Ovary (tissue), 9 donors: Measurements from ENCODE around the gene SLC11A2. TPM values are rescaled to one million over a fixed set of nuclear protein-coding genes. Genes with fewer than 3 reads are reported as not detected.

Experiments used
- DNase-seq, 5 donors: peaks; one replicate each; pipeline ENCODE4 v3.0.0-alpha.2; 2019 to 2020
- H3K27ac ChIP-seq, 2 donors: fragments of 200-600 bp; one replicate each; pipeline versions ENCODE4 v1.5.1 to v1.8.0; 2019 to 2022
- H3K27me3 ChIP-seq: fragments of 200-600 bp; one replicate; pipeline ENCODE4 v1.8.0; 2022
- H3K36me3 ChIP-seq: fragments of 200-600 bp; sonication (generic); one replicate; pipeline ENCODE4 v1.5.1; 2019
- H3K4me1 ChIP-seq: one replicate; pipeline ENCODE4 v1.8.1; 2013; ENCODE audit warnings: mild to moderate bottlenecking, moderate library complexity; ENCODE audit not compliant: insufficient read depth
- H3K4me3 ChIP-seq: fragments of 200-600 bp; sonication (generic); one replicate; pipeline ENCODE4 v1.5.1; 2017
- H3K9me3 ChIP-seq, 2 donors: fragments of 200-600 bp in 1 of 2; sonication (generic) in 1 of 2; one replicate each; pipeline versions ENCODE4 v1.5.1 to v1.8.1; 2013 to 2019; ENCODE audit warnings: mild to moderate bottlenecking in 1 of 2, moderate library complexity in 1 of 2
- EP300 ChIP-seq: sonication (generic); formaldehyde crosslinking; IDR thresholded peaks from one replicate; pipeline ENCODE4 v1.6.1; 2017; ENCODE audit warnings: antibody characterized with exemption
- POLR2A ChIP-seq: fragments of 450-650 bp; IDR thresholded peaks from one replicate; pipeline ENCODE4 v1.6.1; 2017; ENCODE audit warnings: antibody characterized with exemption, mild to moderate bottlenecking, moderate library complexity
- WGBS, 3 donors: extraction: QIAGEN DNeasy Blood & Tissue Kit in 1 of 3; methylation state at CpG; one replicate each; pipeline versions ENCODE4 v1.1.5 to v1.1.7; 2013 to 2017; 5-methylcytosine and 5-hydroxymethylcytosine counted together
- intact Hi-C, 4 donors: fragments of 100-400 bp; cut with DNase I; formaldehyde crosslinking; loops; one replicate each; pipeline versions ENCODE4 v1.11.0 to v1.15.1; 2022 to 2023
- polyA plus RNA-seq, 2 donors: library from polyadenylated mRNA; stranded (reverse); fragments of 200-250 nt in 1 of 2; fragments of 350-450 nt in 1 of 2; fragmentation: Illumina TruSeq in 1 of 2; extraction: RNeasy Lipid Tissue Mini Kit (QIAGEN cat#74804) in 1 of 2; gene quantifications; one replicate each; pipeline ENCODE4 v1.2.3, GENCODE V29; 2013 to 2014
- total RNA-seq, 7 donors: library from RNA; depleted of rRNA in 2 of 7; stranded (reverse); fragments of >200 nt in 2 of 7; fragmentation: NEBNext Ultra II Directional in 3 of 7; extraction: Animal tissue kit (Norgen Biotek cat#: 25700) in 3 of 7; gene quantifications; one replicate each; pipeline versions ENCODE4 v1.1.0 to v1.2.4, GENCODE V29; 2016 to 2023
- TF ChIP-seq, protein P1 (sequence below), 3 donors: fragments of 450-650 bp in 2 of 3; fragments of 200-600 bp in 1 of 3; IDR thresholded peaks; one replicate each; pipeline versions ENCODE4 v1.5.1 to v1.8.0; 2016 to 2022; ENCODE audit warnings: antibody characterized with exemption in 3 of 3, mild to moderate bottlenecking in 1 of 3
- donor health status: DM: no; HTN: no; CAD: no; lungs with moderate emphysema.
- donor health status: DM: no; HTN: no; CAD: no.
- donor health status: Bipolar disorder and iron deficiency.
- donor health status: DM: yes; HTN: yes; CAD: no.
- donor health status: DM: no; HTN: no; CAD: no.
- donor health status: DM: yes; HTN: yes; CAD: no.

SLC11A2 gene
- total and polyA plus RNA-seq, 9 donors = 13.6 to 48.8 (median 38.7) TPM

DNA sequence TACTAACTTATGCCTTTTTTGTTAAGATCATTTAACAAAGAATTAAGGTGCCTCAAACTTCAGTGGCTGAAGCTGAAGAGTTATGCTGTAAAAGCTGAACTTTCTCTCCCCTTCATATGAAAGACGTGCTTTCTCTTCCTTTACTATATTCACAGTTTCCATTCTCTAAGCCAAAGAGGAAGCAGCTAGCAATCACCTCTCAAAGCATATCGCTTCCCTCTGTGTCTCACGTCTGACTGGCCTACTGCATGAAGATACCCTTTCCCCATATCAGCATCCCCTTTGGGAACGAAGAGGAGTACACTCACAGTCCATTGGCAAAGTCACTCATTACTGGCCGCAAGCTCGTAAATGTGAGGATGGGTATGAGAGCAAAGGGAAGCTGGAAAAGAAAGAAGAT lies 34.9 kb downstream of the SLC11A2 start:
- DNase-seq = no peak
- WGBS, 3 donors = 82 to 90% (median 88%) methylated on average over 6 of the region's 6 CpGs
- Histone ChIP-seq H3K4me1 (no peaks in the 10 kb centered on the region), H3K27me3 (no peaks in the 10 kb centered on the region), H3K36me3 (no peaks in the 10 kb centered on the region), H3K27ac (no peak overlapping the region), H3K9me3 (no peaks in the 10 kb centered on the region), H3K4me3 (no peak overlapping the region)
- intact Hi-C loops = loop anchor here in 1 of 4 donors (2.0 kb wide), 1 partner anchor 168 kb away; no protein-coding TSS in a partner anchor
- TF ChIP-seq, protein P1, sequence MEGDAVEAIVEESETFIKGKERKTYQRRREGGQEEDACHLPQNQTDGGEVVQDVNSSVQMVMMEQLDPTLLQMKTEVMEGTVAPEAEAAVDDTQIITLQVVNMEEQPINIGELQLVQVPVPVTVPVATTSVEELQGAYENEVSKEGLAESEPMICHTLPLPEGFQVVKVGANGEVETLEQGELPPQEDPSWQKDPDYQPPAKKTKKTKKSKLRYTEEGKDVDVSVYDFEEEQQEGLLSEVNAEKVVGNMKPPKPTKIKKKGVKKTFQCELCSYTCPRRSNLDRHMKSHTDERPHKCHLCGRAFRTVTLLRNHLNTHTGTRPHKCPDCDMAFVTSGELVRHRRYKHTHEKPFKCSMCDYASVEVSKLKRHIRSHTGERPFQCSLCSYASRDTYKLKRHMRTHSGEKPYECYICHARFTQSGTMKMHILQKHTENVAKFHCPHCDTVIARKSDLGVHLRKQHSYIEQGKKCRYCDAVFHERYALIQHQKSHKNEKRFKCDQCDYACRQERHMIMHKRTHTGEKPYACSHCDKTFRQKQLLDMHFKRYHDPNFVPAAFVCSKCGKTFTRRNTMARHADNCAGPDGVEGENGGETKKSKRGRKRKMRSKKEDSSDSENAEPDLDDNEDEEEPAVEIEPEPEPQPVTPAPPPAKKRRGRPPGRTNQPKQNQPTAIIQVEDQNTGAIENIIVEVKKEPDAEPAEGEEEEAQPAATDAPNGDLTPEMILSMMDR (IDR thresholded peaks at IDR 0.05) = no peak
- no peak for TF ChIP-seq POLR2A
- TF ChIP-seq EP300 = no peak

DNA sequence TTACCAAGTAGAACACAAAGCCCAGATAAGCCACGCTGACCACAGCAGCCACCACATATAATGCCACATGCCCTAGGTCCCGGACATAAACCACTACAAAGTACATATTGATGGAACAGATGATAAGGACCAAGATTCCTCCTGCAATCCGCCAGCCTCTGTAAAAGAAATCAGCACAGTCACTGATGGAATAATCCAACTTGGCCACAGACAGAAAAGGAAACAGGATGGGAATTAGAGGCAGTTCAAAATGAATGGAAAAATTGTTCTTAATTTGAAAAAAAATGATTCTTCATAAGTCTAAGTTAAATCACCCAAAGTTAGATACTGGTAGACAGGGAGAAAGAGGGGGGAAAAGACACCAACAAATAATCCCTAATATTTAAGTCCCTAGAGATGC lies 35.4 kb downstream of the SLC11A2 start:
- no peak overlapping the region for H3K27ac ChIP-seq
- TF ChIP-seq POLR2A (no peak), EP300 (no peak)
- TF ChIP-seq, protein P1 (IDR thresholded peaks at IDR 0.05) = no peak
- H3K36me3 ChIP-seq = no peaks in the 10 kb centered on the region
- 92 to 95% (median 93%) methylated on average over 3 of the region's 3 CpGs for WGBS, 3 donors
- intact Hi-C loops = loop anchor here in 1 of 4 donors (2.0 kb wide), 1 partner anchor 168 kb away; no protein-coding TSS in a partner anchor
- DNase-seq = no peak
- H3K27me3 ChIP-seq = no peaks in the 10 kb centered on the region
- no peaks in the 10 kb centered on the region for H3K9me3 ChIP-seq
- no peak overlapping the region for H3K4me3 ChIP-seq
- no peaks in the 10 kb centered on the region for H3K4me1 ChIP-seq

DNA sequence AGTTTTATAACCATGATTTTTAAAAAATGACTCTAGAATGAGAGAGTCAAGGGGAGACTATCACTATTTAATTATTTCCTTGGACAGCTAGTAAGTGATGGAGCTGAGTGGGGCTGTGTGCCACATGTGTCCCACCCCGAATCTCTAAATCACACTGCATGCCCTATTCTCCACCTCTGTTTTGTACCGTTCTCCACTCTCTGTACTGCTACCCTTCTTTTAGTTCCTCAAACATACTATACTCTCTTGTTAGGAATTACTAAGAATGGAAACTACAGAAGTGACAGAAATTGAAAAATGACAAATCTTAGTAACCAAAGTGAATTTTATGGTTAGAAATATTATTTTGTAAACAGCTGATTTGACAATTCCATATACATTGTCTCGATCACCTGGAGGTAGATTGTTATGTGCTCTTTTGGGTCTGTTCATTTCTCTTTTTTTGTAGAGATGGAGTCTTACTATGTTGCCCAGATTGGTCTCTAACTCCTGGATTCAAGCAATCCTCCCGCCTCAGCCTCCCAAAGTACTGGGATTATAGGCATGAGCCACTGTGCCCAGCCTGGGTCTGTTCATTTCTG lies 35.9 kb downstream of the SLC11A2 start:
- no peak for DNase-seq
- WGBS, 3 donors = 83 to 89% (median 89%) methylated on average over 4 of the region's 4 CpGs
- intact Hi-C loops = loop anchor here in 1 of 4 donors (2.0 kb wide), 1 partner anchor 167 kb away; no protein-coding TSS in a partner anchor
- Histone ChIP-seq H3K27me3 (no peaks in the 10 kb centered on the region), H3K9me3 (no peaks in the 10 kb centered on the region), H3K4me3 (no peak overlapping the region), H3K36me3 (no peaks in the 10 kb centered on the region), H3K4me1 (no peaks in the 10 kb centered on the region), H3K27ac (no peak overlapping the region)
- TF ChIP-seq POLR2A = no peak
- TF ChIP-seq, protein P1 (IDR thresholded peaks at IDR 0.05) = no peak
- TF ChIP-seq EP300 = no peak

DNA sequence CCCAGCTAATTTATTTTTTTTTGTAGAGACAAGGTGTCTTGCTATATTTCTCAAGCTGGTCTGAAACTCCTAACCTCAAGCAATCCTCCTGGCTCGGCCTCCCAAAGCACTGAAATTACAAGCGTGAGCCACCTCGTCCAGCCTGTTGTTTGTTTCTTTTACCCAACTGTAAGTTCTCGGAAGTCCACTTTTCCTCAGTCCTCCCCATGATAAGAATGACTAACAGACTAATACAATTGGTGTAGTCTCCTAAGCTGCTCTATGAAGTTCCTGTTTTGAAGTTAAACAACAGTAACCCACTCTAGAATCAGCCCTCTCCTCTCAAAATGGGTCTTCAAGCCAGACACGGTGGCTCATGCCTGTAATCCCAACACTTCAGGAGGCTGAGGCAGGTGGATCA lies 37.3 kb downstream of the SLC11A2 start:
- Histone ChIP-seq H3K4me3 (no peak overlapping the region), H3K36me3 (no peaks in the 10 kb centered on the region), H3K27me3 (no peaks in the 10 kb centered on the region), H3K4me1 (no peaks in the 10 kb centered on the region), H3K27ac (no peak overlapping the region), H3K9me3 (no peaks in the 10 kb centered on the region)
- DNase-seq = no peak
- no peak for TF ChIP-seq POLR2A
- TF ChIP-seq, protein P1 (IDR thresholded peaks at IDR 0.05) = no peak
- TF ChIP-seq EP300 = no peak
- 85 to 94% (median 89%) methylated on average over 5 of the region's 5 CpGs for WGBS, 3 donors
- intact Hi-C loops = loop anchor here in 3 of 4 donors (5.0 to 10.0 kb wide), 4 partner anchors 64 to 224 kb away; partner anchors contain the start of gene ATF1 (in 1 of the 3)
